Germinal center (tissue), 1 donor: ENCODE measurements around the gene SNX1.
"Not testable (repeated sequence)": the region's sequence is repeated elsewhere in the genome, so short reads cannot be mapped to it uniquely, and the experiment has no call there.

Experiments
- DNase-seq: peaks from one replicate; pipeline ENCODE4 v3.0.0; 2012; ENCODE audit warnings: mixed read lengths, low spot score

The SNX1 gene, protein sequence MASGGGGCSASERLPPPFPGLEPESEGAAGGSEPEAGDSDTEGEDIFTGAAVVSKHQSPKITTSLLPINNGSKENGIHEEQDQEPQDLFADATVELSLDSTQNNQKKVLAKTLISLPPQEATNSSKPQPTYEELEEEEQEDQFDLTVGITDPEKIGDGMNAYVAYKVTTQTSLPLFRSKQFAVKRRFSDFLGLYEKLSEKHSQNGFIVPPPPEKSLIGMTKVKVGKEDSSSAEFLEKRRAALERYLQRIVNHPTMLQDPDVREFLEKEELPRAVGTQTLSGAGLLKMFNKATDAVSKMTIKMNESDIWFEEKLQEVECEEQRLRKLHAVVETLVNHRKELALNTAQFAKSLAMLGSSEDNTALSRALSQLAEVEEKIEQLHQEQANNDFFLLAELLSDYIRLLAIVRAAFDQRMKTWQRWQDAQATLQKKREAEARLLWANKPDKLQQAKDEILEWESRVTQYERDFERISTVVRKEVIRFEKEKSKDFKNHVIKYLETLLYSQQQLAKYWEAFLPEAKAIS

DNA sequence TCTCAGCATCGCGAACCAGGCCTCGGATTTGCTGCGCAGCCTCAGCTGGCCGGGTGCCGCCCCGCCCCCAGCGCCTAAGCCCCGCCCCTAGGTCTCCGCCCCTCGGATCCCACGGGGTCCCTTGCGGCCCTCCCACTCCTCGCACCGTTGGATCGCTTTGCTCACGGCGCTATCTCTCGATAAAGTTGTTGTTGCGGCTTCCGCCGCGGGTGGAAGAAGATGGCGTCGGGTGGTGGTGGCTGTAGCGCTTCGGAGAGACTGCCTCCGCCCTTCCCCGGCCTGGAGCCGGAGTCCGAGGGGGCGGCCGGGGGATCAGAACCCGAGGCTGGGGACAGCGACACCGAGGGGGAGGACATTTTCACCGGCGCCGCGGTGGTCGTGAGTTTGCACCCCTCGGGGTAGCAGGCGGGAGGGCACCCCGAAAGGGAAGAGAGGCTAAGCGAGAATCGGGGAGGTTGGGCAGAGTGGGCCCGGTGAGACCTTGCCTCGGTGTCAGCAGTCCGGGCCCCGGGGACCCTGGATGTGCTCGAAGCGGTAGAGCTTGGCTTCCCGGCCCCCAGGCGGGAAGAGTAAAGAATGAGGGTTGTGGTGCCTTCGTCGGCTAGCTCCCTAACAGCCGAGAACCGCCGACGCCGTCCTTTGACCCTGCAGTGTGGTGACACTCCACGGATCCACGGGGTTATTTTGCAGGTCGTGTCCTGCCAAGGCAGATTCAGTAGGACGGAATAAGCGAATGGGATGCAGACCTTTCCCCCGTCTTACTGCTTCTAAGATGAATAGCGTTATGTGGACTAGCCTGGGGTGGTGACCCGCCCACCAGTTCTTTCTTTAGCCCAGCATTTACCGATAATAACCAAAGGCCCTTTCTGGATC, at the start of gene SNX1:
TSS of gene SNX1 (plus strand) at position 188 of the 873 bp plus-strand sequence. CDS start at position 220, 32 bp downstream.
- DNase-seq, result peak; percentile 96

DNA sequence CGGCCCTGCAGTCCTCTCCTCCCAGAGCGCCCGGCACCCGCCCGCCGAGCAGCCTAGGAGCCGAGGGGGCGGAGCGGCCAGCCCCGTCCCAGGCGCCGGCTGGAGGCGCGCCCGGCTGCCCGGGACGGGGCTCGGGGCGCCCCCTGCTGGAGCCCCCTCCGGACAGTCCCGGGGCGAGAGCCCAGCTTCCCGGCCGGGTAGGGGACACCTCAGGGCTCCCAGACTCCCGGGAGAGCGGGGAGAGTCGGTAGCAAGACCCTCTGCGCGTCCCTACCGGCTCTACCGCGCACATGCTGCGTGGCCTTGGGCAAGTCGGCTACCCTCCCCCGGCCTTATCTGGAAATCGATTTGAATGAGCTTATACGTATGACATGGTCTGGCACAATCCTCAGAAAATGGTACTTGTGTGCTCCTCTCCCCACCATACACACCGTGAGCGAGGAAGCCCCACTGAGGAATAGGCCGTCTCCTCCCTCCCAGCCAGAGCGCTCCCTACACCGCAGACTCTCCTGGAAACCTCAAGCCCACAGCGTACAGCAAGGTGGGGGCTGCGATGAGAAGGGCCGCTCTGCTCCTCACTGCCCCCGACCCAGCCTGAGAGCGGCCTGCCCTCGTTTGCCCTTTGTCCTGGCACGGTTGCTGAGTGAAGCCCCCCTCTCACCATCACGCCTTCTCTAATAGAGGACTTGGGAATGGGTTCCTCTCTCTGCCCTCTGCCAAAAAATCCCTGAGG, 49.2 kb upstream of the SNX1 start, which contains the start of gene DAPK2:
TSS of gene DAPK2 (minus strand) at position 65 of the 733 bp plus-strand sequence. CDS start 6,224 bp downstream, outside the sequence.
- DNase-seq, result peak; percentile 88

DNA sequence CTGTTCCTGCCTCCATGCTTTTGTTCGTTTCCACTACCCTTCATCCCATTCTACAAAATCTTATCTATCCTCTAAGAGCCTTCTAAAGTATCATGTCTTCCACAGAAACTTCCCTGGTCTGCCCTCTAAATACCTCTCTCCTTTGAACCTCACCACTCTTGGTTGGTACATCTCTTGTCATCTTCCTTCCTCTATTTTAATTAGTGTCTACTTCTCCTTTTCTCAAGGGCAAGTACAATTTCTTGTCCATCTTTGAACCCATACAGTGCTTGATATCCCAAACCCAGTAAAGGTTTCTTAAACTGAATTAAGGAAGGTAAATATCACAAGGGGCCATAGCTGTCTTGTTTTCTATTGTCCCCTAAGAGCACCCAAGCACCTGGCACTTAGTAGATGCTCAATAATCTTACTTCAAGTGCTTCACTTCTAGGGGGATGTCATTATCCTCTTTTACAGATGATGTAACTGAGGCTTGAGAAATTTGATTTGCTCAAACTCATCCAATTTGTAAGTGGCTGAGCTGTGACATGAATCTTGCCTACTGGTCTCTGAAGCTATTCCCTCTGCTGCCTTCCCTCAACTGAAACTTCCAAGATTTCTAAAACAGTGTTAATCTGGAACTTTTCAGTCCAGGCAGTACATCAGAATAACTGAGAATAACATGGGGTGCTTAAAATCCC, 46.9 kb upstream of the SNX1 start:
- peak; percentile 47 for DNase-seq

DNA sequence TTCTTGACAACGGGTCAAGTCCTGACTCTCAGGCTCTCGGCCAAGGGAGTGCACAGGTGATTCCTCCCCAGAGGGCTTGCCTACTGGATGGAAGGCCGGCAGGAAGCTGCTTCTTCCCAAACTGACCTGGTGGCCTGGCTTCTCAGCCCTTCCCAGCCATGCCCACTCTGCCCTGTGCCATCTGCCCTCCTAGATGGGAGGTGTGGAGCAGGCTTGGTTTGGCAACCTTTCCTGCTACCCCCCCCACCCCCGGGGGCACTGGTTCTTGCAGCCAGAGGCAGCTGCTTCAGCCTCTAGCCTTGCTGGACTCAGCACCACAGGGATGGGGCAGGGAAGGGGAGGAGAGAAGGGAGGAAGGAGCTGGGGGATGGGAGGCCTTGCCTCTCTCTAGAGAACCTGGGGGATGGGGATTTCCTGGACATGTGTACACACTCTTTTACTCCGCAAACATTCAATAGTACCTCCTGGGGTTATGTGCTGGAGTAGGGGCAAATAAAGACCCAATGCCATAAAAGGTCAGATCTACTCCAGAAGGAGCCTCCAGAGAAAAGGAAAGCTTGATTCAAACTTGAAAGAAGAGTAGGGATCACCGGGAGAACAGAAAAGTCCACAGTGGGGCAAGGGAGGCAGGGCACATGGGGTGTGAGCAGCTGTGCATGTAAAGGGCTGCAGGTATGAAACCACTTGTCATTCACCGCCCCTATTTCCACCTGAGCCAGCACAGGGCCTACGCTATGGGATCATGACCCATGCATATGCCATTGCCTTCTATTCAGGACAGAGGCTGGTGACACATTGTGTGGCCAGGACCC, 45.3 kb upstream of the SNX1 start:
- DNase-seq, result no peak

DNA sequence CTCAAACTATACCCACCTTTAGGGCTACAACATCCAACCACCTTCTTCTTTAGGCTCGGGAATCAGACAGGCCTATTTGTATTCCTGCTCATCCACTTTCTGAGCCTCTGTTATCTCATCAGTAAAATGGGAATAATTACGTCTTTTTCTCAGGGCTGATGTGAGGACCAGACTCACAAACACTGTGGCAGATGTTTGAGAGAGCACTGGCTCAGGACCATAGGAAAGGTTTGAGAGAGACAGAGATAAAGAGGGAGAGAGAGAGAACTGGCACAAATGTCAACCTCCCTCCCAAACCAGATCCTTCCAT, 44.7 kb upstream of the SNX1 start:
- no peak for DNase-seq

DNA sequence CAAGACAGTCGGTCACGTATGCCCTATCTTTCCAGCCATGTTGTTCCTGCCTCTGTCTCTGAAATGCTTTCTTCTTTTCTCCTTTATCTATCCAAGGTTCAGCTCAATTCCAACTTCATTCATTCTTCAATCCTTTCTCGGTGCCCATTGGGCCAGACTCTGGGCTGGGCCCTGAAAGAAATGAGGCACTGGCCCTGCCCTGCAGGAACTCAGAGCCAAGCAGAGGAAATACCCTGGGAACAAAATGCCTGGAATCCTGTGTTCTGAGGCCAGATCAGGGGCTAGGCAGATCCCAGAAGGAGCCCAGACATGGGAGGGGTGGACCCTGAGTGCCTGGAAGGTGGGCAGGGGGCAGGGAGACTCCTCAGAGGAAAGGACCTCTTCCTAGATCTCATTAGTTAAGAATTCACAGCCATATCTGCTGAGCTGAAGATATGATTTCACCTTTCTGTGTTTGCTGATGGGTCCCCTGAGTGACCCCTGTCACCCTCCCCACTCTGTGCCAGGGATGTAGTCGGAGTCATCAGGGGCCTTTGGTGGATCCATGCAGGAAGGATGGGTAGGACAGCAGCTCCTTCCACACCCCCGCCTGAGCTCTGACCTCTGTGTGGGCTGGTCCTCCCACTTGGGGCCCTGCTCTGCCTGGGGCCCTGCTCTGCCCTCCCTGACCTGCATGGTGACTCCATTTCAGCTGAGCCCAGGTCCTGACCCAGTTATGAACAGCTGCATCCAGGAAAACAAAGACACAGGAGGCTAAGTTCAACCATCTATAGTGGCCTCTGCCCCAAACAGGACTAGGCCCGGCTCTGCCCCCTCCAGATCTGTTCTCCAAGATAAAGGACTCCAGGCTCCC, 44.1 kb upstream of the SNX1 start:
- DNase-seq, result no peak

DNA sequence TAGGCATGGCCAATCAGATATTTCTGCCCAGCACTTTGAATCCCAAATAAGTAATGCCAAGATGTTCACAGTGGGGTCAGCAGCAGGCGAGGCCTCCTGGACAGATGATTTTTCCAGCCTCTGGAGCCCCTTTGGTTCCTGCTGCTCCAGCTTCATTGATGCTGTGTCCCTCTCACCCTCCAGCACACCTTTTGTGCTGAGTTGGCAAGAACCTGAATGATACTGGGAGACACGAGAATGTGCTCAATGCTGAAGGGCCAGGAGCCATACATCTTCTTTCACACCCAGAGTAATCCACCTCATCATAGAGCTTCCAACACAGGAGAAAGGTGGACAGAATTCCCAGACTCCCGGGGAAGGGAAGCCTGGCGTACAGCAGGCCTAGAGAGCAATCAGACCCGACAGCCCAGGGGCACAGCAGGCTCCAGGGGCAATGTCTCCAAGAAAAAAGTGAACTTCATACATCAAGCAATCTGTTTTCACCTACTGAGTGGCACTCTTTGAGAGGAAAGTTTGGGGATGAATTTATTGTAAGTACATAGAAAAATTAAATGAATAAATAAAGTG, 42.8 kb upstream of the SNX1 start:
- no peak for DNase-seq

DNA sequence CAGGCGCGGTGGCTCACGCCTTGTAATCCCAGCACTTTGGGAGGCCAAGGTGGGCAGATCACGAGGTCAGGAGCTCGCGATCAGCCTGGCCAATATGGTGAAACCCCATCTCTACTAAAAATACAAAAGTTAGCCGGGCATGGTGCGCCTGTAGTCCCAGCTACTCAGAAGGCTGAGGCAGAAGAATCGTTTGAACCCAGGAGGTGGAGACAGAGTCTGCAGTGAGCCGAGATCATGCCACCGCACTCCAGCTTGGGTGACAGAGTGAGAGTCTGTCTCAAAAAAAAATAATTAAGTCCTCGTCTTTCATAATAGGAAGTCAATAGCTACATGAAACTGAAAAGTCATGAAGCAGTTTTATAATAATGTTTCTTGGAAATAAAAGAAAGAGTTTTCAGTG, 42.1 kb upstream of the SNX1 start:
- not testable (repeated sequence) for DNase-seq

DNA sequence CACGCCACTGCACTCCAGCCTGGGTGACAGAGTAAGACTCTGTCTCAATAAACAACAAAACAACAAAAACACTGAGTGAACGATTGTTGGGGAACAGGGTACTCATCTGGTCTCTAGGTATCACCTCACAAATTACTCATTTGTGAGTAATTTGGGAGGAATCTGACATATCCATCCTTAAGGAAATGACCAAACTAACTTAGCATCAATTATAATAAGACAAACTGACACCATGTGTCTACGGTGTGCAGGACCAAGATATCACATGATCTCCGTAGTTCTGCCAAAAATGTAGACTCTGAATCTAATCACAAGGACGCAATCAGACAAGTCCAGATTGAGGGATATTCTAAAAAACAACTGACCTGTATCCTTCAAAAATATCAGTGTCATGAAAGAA, 37.5 kb upstream of the SNX1 start:
- DNase-seq, result no peak

DNA sequence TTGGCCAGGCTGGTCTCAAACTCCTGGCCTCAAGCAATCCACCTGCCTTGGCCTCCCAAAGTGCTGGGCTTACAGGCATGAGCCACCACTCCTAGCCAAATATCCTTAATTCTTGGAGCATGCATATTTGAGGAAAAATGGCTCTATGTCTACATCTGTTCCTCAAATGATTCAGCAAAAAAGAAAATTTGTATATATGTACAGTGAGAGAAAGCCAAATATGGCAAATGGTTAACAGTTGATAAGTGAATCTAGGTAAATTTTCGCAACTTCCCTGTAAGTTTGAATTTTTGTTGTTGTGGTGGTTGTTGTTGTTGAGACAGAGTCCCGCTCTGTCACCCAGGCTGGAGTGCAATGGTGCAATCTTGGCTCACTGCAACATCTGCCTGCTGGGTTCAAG, 36.7 kb upstream of the SNX1 start:
- DNase-seq, result not testable (repeated sequence)

DNA sequence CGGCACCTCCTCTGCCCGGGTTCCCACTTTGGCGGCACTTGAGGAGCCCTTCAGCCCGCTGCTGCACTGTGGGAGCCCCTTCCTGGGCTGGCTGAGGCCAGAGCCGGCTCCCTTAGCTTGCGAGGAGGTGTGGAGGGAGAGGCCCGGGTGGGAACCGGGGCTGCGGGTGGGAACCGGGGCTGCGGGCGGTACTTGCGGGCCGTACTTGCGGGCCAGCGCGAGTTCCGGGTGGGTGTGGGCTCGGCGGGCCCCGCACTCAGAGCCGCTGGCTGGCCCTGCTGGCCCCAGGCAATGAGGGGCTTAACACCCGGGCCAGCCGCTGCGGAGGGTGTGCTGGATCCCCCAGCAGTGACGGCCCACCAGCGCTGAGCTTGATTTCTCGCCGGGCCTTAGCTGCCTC, 35.1 kb upstream of the SNX1 start:
- DNase-seq, result no peak

DNA sequence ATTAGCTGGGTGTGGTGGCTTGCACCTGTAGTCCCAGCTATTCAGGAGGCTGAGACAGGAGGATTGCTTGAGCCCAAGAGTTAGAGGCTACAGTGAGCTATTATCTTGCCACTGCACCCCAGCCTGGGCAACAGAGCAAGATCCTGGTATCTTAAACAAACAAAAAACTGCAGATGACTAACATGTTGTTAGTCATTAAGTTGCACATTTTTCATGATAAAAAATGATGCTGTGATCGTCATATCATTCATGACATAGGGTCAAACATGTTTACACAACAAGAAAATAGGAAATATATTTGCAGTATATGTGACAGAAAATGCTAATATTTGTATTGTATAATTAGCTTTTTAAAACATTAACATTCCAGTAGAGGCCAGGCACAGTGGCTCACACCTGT, 29.3 kb upstream of the SNX1 start:
- DNase-seq, result no peak

DNA sequence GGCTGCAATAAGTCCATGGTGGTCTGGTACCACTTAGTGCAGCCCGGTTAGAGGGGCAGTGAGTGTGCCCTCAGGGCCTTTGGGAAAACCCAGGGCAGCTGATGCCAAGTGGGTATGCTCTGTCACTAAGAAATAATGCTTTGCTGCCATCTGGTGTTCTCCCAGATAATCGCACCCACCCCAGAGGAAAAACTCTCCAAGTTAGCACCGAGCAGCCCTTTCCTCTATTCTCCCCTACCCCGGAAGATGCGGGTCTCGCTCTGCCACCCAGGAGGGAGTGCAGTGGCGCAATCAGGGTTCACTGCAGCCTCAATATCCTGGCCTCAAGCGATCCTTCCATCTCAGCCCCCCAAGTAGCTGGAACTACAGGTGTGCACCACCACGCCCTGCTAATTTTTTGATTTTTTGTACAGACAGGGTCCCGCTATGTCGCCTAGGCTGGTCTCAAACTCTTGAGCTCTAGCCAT, 28.2 kb upstream of the SNX1 start:
- peak; percentile 78 for DNase-seq

DNA sequence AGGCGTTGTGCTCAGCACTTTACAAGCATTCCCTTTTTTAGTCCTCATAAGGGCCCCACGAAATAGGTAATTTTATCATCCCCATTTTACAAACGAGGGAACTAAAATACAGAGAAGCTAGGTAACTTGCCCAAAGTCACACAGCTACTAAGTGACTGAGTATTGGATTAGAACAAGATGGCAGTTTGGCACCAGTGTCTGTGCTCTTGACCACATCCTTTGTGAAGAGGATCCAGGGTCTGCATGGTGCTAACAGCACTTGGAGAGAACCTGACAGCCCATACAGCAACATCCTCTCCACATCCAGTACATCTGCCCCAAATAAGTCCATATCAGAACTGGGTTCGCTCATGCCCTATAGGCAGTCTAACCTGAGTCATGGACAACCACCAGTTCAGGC, 27.6 kb upstream of the SNX1 start:
- DNase-seq, result no peak

DNA sequence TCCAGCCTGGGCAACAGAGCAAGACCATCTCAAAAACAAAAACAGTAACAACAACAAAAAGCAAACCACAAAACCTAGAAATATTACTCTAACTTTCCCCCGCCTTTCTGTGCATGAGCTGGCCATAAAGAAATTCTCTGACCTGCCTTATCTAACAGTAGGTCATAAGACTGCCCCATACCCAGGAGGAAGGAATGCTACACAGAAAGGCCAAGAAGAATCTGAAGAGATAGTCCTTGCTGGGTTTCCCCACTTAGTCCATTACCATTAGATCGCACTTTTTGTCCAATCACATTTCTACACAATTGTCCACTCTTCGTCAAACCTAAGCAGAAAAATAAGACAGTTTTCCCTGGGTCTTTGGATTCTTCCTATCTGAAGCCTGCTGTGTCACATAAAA, 25.7 kb upstream of the SNX1 start:
- DNase-seq, result no peak

DNA sequence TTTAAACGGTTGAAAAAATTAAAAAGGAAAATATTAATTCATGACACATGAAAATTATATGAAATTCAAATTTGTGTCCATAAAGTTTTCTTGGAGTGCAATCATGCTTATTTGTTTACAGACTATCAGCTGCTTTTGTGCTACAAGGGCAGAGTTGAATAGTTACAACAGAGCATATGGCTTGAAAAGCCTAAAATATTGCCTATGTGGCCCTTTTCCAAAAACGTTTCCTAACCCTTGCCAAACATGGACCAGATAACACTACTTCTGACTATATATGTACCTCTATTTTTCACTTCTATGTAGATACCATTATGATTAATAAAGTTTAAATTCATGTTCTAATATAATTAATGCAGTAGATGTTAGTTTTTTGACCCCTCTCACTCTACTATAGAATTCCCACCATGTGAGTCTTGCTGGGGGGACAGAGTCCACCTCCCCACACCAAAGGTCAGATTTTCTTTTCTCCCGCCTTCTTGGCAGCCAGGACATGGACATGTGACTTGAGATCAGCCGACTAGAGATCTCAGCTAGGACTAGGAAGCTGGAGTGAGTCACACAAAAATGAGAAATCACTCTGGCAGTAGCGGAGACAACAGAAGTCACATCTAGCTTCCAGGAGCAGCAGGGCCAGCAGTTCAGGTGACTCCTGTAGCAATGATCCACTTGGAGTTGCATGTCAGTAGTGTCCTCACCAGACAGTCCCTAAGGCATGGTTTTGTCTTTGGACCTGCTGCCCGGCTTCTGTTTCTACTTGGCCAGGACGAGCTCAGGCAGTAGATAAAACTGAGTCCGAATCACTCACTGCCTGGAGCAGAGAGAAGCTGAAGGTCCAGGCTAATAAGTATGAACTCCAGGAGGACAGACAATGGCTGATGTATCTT, 24.6 kb upstream of the SNX1 start:
- no peak for DNase-seq

DNA sequence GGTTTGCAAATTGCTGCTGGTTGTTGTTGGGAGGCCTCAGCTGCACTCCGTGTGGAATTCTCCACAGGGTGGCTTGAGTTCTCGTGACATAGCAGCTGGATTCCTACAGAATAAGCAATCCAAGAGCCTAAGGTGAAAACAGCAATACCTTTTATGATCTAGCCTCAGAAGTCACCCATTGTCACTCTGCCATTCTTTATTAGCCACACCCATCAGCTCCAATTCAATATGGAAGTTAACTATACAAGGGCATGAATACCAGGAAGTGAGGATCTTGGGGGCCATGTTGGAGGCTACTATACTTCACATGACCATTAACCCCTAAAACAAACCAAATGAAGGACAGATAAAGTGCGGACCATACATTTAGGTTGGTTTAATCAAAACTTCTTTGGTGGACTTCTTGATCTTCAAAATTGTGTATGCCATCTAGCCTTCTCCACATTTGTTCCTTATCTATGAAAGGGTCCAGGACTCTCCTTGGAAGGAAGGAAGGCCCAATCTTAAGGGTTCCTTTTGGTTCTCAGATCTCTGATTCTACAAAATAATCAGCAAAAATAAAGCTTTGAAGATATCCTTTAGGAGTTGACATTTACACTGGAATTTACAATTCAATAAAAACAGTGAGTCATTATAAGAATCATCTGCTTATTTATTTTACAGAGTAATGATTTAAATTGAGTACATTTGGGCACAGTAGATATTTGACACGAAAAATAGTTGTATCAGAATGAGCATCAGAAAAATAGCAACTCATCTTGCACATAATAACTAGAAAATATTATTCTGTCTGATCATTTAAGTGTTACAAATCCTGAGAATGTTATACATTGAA, 23.6 kb upstream of the SNX1 start:
- no peak for DNase-seq
